ENCODE measurements around the gene CLMN. TPM values are rescaled to one million over a fixed set of nuclear protein-coding genes. Genes with fewer than 3 reads are reported as not detected.

Gene CLMN, protein sequence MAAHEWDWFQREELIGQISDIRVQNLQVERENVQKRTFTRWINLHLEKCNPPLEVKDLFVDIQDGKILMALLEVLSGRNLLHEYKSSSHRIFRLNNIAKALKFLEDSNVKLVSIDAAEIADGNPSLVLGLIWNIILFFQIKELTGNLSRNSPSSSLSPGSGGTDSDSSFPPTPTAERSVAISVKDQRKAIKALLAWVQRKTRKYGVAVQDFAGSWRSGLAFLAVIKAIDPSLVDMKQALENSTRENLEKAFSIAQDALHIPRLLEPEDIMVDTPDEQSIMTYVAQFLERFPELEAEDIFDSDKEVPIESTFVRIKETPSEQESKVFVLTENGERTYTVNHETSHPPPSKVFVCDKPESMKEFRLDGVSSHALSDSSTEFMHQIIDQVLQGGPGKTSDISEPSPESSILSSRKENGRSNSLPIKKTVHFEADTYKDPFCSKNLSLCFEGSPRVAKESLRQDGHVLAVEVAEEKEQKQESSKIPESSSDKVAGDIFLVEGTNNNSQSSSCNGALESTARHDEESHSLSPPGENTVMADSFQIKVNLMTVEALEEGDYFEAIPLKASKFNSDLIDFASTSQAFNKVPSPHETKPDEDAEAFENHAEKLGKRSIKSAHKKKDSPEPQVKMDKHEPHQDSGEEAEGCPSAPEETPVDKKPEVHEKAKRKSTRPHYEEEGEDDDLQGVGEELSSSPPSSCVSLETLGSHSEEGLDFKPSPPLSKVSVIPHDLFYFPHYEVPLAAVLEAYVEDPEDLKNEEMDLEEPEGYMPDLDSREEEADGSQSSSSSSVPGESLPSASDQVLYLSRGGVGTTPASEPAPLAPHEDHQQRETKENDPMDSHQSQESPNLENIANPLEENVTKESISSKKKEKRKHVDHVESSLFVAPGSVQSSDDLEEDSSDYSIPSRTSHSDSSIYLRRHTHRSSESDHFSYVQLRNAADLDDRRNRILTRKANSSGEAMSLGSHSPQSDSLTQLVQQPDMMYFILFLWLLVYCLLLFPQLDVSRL
- total RNA-seq (10 to 100 TPM; 16.2 to 33.5 TPM), polyA plus RNA-seq (1 to 10 TPM; 4.5 to 7.2 TPM)
- long read RNA-seq, donor 1, partial matches to known transcripts: 0 of 1 reads
- long read RNA-seq, donor 1, other reads (novel, unspliced or antisense): 0 of 1 reads
- long read RNA-seq, donor 2: 0 reads
- long read RNA-seq, donor 3: 0 reads
- long read RNA-seq, donor 4: 0 reads
- long read RNA-seq, donor 5: 0 reads

DNA sequence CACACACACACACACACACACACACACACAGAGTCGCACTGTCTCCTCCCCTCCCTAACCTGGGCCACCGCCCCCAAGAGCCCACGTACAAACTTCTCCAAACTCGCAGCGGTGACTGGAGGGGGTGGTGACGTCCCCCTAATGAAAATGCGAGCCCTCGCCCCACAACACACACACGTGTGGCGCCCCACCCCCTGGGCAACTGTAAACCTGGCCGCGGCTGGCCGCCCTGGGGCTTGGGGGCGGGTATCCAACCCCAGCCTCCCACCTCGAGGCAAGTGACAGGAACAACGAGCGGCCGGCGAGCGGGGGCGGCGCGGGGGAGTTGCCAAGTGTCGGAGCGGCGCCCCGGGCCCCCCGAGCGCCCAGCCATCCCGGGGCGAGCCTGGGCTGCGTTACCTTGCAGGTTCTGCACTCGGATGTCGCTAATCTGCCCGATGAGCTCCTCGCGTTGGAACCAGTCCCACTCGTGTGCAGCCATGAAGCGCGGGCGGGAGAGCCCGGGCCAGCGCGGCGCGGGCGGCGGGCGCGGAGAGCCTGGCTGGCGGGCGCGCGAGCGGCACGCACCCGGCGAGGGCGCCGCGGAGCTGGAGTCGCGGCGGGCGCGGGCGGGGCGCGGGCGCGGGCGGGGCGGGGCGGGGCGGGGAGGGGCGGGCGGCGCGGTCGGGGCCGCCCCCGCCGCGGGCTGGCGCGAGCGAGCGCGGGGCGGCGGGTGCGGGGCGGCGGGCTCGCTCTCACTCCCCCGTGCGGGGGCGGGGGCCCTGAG lies at the start of gene CLMN:
Gene CLMN (minus strand): TSS at position 597 of the 766 bp plus-strand sequence. CDS start 116 bp downstream, at position 481.
- ATAC-seq (ENCODE audit: insufficient read depth, low FRiP score) (no peak), DNase-seq (peak; percentile 61 to 72 (median 64))
- 1% methylated on average over 69 to 98 of the region's 98 CpGs for WGBS, 2 donors
- Histone ChIP-seq H3K36me3 (ENCODE audit: control insufficient read depth in 4 of 4, insufficient read depth in 4 of 4, low read length in 4 of 4) (no peaks in the 10 kb centered on the region), H3K27ac (ENCODE audit: low read depth in 1 of 2, low read length in 1 of 2) (peak within 1 kb of the TSS; percentile 32 to 58), H3K9me3 (ENCODE audit: control insufficient read depth in 4 of 4, insufficient read depth in 3 of 4, low read length in 3 of 4) (no peaks in the 10 kb centered on the region), H3K9ac (ENCODE audit: insufficient read depth in 1 of 2, low read length in 2 of 2) (peak within 1 kb of the TSS; percentile 23 to 63), H3K4me1 (ENCODE audit: control insufficient read depth in 5 of 5, insufficient read depth in 5 of 5, low read length in 5 of 5) (peaks cover 0 to 16% (median 0%) of the 10 kb centered on the region in 5 donors), H3K4me3 (peak within 1 kb of the TSS; percentile 58), H3K27me3 (ENCODE audit: control insufficient read depth in 3 of 3, insufficient read depth in 3 of 3, low read length in 2 of 3) (no peaks in the 10 kb centered on the region)
- TF ChIP-seq, protein P1, sequence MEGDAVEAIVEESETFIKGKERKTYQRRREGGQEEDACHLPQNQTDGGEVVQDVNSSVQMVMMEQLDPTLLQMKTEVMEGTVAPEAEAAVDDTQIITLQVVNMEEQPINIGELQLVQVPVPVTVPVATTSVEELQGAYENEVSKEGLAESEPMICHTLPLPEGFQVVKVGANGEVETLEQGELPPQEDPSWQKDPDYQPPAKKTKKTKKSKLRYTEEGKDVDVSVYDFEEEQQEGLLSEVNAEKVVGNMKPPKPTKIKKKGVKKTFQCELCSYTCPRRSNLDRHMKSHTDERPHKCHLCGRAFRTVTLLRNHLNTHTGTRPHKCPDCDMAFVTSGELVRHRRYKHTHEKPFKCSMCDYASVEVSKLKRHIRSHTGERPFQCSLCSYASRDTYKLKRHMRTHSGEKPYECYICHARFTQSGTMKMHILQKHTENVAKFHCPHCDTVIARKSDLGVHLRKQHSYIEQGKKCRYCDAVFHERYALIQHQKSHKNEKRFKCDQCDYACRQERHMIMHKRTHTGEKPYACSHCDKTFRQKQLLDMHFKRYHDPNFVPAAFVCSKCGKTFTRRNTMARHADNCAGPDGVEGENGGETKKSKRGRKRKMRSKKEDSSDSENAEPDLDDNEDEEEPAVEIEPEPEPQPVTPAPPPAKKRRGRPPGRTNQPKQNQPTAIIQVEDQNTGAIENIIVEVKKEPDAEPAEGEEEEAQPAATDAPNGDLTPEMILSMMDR (IDR thresholded peaks at IDR 0.05; ENCODE audit: control extremely low read depth, extremely low read depth): no peak

DNA sequence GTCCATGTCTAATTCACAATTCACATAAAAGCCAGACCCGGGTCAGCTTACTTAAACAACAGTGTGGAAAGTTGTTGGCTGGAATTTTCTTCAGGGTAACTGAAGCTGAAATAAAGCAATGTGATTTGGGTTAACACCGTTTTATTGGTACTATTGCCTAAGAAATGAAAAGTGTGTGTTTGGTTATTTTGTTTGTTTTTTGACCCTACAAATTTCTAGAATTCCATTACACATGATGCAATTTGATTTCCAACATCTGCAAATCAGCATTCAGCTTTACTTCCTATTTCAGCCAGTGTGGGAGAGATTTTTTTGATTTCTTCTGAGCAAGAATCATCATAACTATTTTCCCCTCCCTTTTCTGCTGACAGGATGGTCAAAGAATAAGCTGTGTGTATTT lies 45.7 kb upstream of the CLMN start:
- H3K36me3 ChIP-seq (ENCODE audit: control insufficient read depth in 4 of 4, insufficient read depth in 4 of 4, low read length in 4 of 4): no peaks in the 10 kb centered on the region
- H3K4me1 ChIP-seq (ENCODE audit: control insufficient read depth in 5 of 5, insufficient read depth in 5 of 5, low read length in 5 of 5): no peaks in the 10 kb centered on the region
- no peak overlapping the region for H3K9ac ChIP-seq (ENCODE audit: insufficient read depth in 1 of 2, low read length in 2 of 2)
- TF ChIP-seq, protein P1 (IDR thresholded peaks at IDR 0.05; ENCODE audit: control extremely low read depth, extremely low read depth): no peak
- no peak for ATAC-seq (ENCODE audit: insufficient read depth, low FRiP score)
- H3K27me3 ChIP-seq (ENCODE audit: control insufficient read depth in 3 of 3, insufficient read depth in 3 of 3, low read length in 2 of 3): peaks cover 0 to 6% (median 4%) of the 10 kb centered on the region in 3 donors
- H3K9me3 ChIP-seq (ENCODE audit: control insufficient read depth in 4 of 4, insufficient read depth in 3 of 4, low read length in 3 of 4): no peaks in the 10 kb centered on the region
- 49 to 79% methylated on average over 2 of the region's 2 CpGs for WGBS, 2 donors
- H3K27ac ChIP-seq (ENCODE audit: low read depth in 1 of 2, low read length in 1 of 2): no peak overlapping the region
- H3K4me3 ChIP-seq: no peak overlapping the region
- DNase-seq: peak in 2 of 3 donors; percentile 33 to 39

DNA sequence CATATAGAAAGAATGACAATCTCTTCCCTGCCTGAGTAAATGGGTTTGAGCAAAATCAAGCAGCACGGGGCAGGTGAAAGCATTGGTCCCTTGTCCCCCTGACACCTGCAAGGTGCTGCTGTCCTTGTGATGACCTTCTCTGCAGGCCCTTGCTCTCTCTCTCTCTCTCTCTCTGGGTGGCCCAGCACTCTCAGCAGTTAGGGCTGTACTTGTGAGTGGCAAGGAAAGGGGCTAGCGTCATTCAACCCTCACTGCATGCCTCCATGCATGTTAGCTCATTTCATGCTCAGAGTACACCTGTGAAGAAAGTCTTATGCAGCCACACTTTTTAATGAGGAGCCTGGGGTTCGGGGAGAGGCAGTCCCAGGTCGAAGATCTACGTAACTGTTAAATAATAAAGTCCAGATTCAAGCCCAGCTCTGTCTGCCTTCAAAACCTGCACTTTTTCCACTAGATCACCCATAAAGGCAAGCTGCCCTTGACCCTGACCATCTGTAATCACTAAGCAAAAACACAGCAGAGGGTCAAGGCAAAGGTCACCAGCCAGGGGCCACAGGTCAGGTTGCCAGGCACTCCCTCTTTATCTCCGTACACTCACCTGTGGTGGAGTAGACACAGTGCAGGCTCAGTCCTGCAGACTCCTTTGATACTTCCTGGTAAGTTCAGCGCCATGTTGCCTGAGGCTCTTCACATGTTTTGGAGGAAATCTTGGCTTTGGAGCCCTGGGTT lies 44.9 kb upstream of the CLMN start:
- Histone ChIP-seq H3K27me3 (ENCODE audit: control insufficient read depth in 3 of 3, insufficient read depth in 3 of 3, low read length in 2 of 3) (peaks cover 0 to 6% (median 4%) of the 10 kb centered on the region in 3 donors), H3K9me3 (ENCODE audit: control insufficient read depth in 4 of 4, insufficient read depth in 3 of 4, low read length in 3 of 4) (no peaks in the 10 kb centered on the region), H3K9ac (ENCODE audit: insufficient read depth in 1 of 2, low read length in 2 of 2) (no peak overlapping the region), H3K4me1 (ENCODE audit: control insufficient read depth in 5 of 5, insufficient read depth in 5 of 5, low read length in 5 of 5) (no peaks in the 10 kb centered on the region), H3K4me3 (no peak overlapping the region), H3K36me3 (ENCODE audit: control insufficient read depth in 4 of 4, insufficient read depth in 4 of 4, low read length in 4 of 4) (no peaks in the 10 kb centered on the region), H3K27ac (ENCODE audit: low read depth in 1 of 2, low read length in 1 of 2) (no peak overlapping the region)
- ATAC-seq (ENCODE audit: insufficient read depth, low FRiP score) (no peak), DNase-seq (no peak)
- 82 to 89% methylated on average over 7 of the region's 7 CpGs for WGBS, 2 donors
- TF ChIP-seq, protein P1 (IDR thresholded peaks at IDR 0.05; ENCODE audit: control extremely low read depth, extremely low read depth): no peak

Measured in lung (tissue), 16 donors.